ENCODE data around the gene SKP2.

Gene SKP2

DNA sequence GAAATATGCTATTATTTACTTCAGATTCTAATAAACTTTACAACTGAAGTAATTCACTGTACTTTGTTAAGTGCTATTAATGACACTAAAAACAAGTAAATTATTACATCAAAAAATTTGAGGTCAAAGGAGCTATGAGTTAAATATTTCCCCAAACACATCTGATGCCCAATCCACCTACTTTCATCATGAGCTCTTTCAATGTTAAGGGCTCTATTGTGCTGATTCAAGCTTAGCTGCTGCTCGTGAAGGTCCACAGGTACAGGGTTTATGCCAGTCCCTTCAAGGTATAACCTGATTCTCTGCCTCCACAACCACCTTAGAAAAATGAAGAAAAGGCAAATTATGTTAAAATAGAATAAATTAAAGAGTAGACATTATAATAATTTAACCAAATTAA, 65.7 kb downstream of the SKP2 start:
- no peak overlapping the region for H3K4me3 ChIP-seq (ENCODE audit: low read length)
- no peak for DNase-seq (ENCODE audit: low read depth)
- TF ChIP-seq CTCF (conservative IDR thresholded peaks at IDR 0.05; ENCODE audit: low read length): no peak

DNA sequence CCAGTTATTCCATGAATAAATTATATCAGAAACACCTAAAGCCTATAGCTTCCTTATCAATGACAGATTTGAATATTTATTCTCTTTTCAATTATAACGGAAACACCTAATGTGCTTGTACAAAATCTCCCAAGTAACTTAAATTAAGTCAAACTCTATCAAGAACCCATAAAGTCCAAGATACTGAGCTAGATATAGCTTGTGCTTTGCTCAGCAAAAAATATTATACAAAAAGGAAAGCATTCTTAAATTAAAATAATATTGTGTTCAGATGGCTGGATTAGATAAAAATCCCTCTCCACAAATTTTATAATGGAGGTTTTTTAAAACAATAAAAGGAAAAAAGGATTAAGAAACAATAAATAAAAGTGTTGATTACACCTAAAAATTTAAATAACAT, 66.1 kb downstream of the SKP2 start:
- no peak overlapping the region for H3K4me3 ChIP-seq (ENCODE audit: low read length)
- TF ChIP-seq CTCF (conservative IDR thresholded peaks at IDR 0.05; ENCODE audit: low read length): no peak
- DNase-seq (ENCODE audit: low read depth): no peak

- no peak overlapping the region for H3K4me3 ChIP-seq (ENCODE audit: low read length)
- TF ChIP-seq CTCF (conservative IDR thresholded peaks at IDR 0.05; ENCODE audit: low read length): no peak
- DNase-seq (ENCODE audit: low read depth): no peak
Observed at GRCh38 chr5:36222620-36223019, 70.7 kb downstream of the SKP2 start.

- DNase-seq (ENCODE audit: low read depth): no peak
- no peak for TF ChIP-seq CTCF (conservative IDR thresholded peaks at IDR 0.05; ENCODE audit: low read length)
- H3K4me3 ChIP-seq (ENCODE audit: low read length): no peak overlapping the region
Observed at GRCh38 chr5:36227046-36227445, 75.1 kb downstream of the SKP2 start.

DNA sequence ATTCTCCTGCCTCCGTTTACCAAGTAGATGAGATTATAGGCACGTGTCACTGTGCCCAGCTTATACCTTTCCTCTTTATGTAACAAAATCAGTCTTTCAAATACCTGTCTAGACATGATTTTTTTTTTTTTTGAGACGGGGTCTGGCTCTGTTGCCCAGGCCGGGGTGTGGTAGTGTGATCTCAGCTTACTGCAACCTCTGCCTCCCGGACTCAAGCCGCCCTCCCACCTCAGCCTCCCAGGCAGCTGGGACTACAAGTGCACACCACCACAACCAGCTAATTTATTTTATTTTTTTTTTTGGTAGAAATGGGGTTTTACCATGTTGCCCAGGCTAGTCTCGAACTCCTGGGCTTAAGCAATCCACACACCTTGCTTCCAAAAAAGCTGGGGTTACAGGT, 76.6 kb downstream of the SKP2 start:
- no peak overlapping the region for H3K4me3 ChIP-seq (ENCODE audit: low read length)
- DNase-seq (ENCODE audit: low read depth): no peak
- no peak for TF ChIP-seq CTCF (conservative IDR thresholded peaks at IDR 0.05; ENCODE audit: low read length)

GRCh38 chr5:36230151-36230790, 78.4 kb downstream of the SKP2 start:
- no peak for TF ChIP-seq CTCF (conservative IDR thresholded peaks at IDR 0.05; ENCODE audit: low read length)
- no peak overlapping the region for H3K4me3 ChIP-seq (ENCODE audit: low read length)
- DNase-seq (ENCODE audit: low read depth): no peak

- DNase-seq (ENCODE audit: low read depth): no peak
- no peak for TF ChIP-seq CTCF (conservative IDR thresholded peaks at IDR 0.05; ENCODE audit: low read length)
- H3K4me3 ChIP-seq (ENCODE audit: low read length): no peak overlapping the region
Observed at GRCh38 chr5:36232533-36232932, 80.6 kb downstream of the SKP2 start.

All from AG10803 (cell line).